HCEC 1CT (cell line): ENCODE data around the gene SCRG1.

Experiments
- DNase-seq: peaks from one replicate; pipeline ENCODE4 v3.0.0-alpha.2; 2017

The SCRG1 gene

GRCh38 chr4:173410079-173410478 lies 11.2 kb upstream of the SCRG1 start:
- DNase-seq, result no peak

- DNase-seq, result no peak
These were observed 7.1 kb upstream of the SCRG1 start for GRCh38 chr4:173405840-173406606.

- no peak for DNase-seq
These were observed 5.5 kb upstream of the SCRG1 start for GRCh38 chr4:173404296-173404865.

- DNase-seq, result peak; percentile 12
These were observed 4.1 kb upstream of the SCRG1 start for GRCh38 chr4:173403051-173403450.

GRCh38 chr4:173401063-173401462 lies 2.1 kb upstream of the SCRG1 start:
- DNase-seq, result no peak

- DNase-seq, result no peak
These were observed 696 bp downstream of the SCRG1 start for GRCh38 chr4:173398220-173398619.

GRCh38 chr4:173397604-173398003 lies 1.3 kb downstream of the SCRG1 start:
- DNase-seq, result no peak

- no peak for DNase-seq
These were observed 7.2 kb downstream of the SCRG1 start for GRCh38 chr4:173391701-173392100.

GRCh38 chr4:173386751-173387150 lies 12.2 kb downstream of the SCRG1 start:
- DNase-seq, result no peak

- DNase-seq, result no peak
These were observed 16.6 kb downstream of the SCRG1 start for GRCh38 chr4:173382349-173382748.

- DNase-seq, result no peak
These were observed 17.3 kb downstream of the SCRG1 start for GRCh38 chr4:173381610-173382009.

- DNase-seq, result no peak
These were observed 17.9 kb downstream of the SCRG1 start for GRCh38 chr4:173380987-173381386.

GRCh38 chr4:173379929-173380328 lies 19.0 kb downstream of the SCRG1 start:
- no peak for DNase-seq

GRCh38 chr4:173374588-173374987 lies 24.3 kb downstream of the SCRG1 start:
- no peak for DNase-seq

GRCh38 chr4:173371292-173372192 lies 27.4 kb downstream of the SCRG1 start:
- DNase-seq, result peak; percentile 56

- DNase-seq, result peak; percentile 91
These were observed 28.2 kb downstream of the SCRG1 start, which contains the start of gene SAP30 for GRCh38 chr4:173370477-173371291. TSS of gene SAP30 (plus strand) at chr4:173370954. CDS start at chr4:173371183, 229 bp downstream.

- DNase-seq, result no peak
These were observed 28.8 kb downstream of the SCRG1 start for GRCh38 chr4:173370130-173370476.

GRCh38 chr4:173367946-173368345 lies 31.0 kb downstream of the SCRG1 start:
- peak; percentile 34 for DNase-seq

GRCh38 chr4:173367285-173367684 lies 31.6 kb downstream of the SCRG1 start:
- DNase-seq, result peak; percentile 3

- DNase-seq, result no peak
These were observed 33.4 kb downstream of the SCRG1 start for GRCh38 chr4:173365359-173365996.

- DNase-seq, result no peak
These were observed 36.2 kb downstream of the SCRG1 start for GRCh38 chr4:173362666-173363065.

- DNase-seq, result peak; percentile 14
These were observed 38.2 kb downstream of the SCRG1 start for GRCh38 chr4:173360587-173361221.
